Measurements from ENCODE around the gene MYT1. TPM values are rescaled to one million over a fixed set of nuclear protein-coding genes. Genes with fewer than 3 reads are reported as not detected.

The MYT1 gene
- polyA plus RNA-seq, 1 donor from 2014 or later = 35.8 TPM

GRCh38 chr20:64166721-64167615 lies 2.7 kb downstream of the MYT1 start:
- Histone ChIP-seq H2AFZ (ENCODE audit: low read depth, low read length) (no peak overlapping the region), H3K9me2 (ENCODE audit: insufficient read depth, low read length) (no peaks in the 10 kb centered on the region), H3K4me3 (ENCODE audit: low read length) (peak overlapping the region; percentile 81), H3K9me3 (ENCODE audit: low read length) (no peaks in the 10 kb centered on the region), H3K27ac (ENCODE audit: low read length) (peak overlapping the region; percentile 99), H3K79me2 (replicated peaks; ENCODE audit: insufficient read depth, low read length) (peaks cover 86% of the 10 kb centered on the region), H3K4me2 (ENCODE audit: low read length) (peak overlapping the region; percentile 97), H3K9ac (ENCODE audit: low read length) (peak overlapping the region; percentile 95), H3K36me3 (ENCODE audit: insufficient read depth, low read length) (no peaks in the 10 kb centered on the region), H4K20me1 (ENCODE audit: insufficient read depth) (no peaks in the 10 kb centered on the region), H3K27me3 (ENCODE audit: insufficient read depth, low read depth, low read length) (no peaks in the 10 kb centered on the region), H3F3A (ENCODE audit: insufficient read depth, low read length, poor library complexity, severe bottlenecking) (peaks cover 6% of the 10 kb centered on the region)
- TF ChIP-seq TAF1 (IDR thresholded peaks at IDR 0.05; ENCODE audit: low read depth) = no peak
- no peak for TF ChIP-seq CTCF (IDR thresholded peaks at IDR 0.05; ENCODE audit: poor library complexity, severe bottlenecking)
- TF ChIP-seq POLR2AphosphoS5 (IDR thresholded peaks at IDR 0.05) = no peak
- TF ChIP-seq SMC3 (conservative IDR thresholded peaks at IDR 0.05; ENCODE audit: poor library complexity) = no peak
- no peak for TF ChIP-seq RAD21 (conservative IDR thresholded peaks at IDR 0.05)
- TF ChIP-seq EZH2 (IDR thresholded peaks at IDR 0.05; ENCODE audit: borderline replicate concordance, insufficient read depth, low read length, poor library complexity, severe bottlenecking) = no peak

GRCh38 chr20:64167676-64168075 lies 3.4 kb downstream of the MYT1 start:
- Histone ChIP-seq H3K36me3 (ENCODE audit: insufficient read depth, low read length) (no peaks in the 10 kb centered on the region), H3K9me2 (ENCODE audit: insufficient read depth, low read length) (no peaks in the 10 kb centered on the region), H3K27me3 (ENCODE audit: insufficient read depth, low read depth, low read length) (no peaks in the 10 kb centered on the region), H3K4me3 (ENCODE audit: low read length) (peak overlapping the region; percentile 81), H3K9ac (ENCODE audit: low read length) (peak overlapping the region; percentile 95), H3F3A (ENCODE audit: insufficient read depth, low read length, poor library complexity, severe bottlenecking) (peaks cover 3% of the 10 kb centered on the region), H2AFZ (ENCODE audit: low read depth, low read length) (no peak overlapping the region), H3K27ac (ENCODE audit: low read length) (peak overlapping the region; percentile 99), H3K9me3 (ENCODE audit: low read length) (no peaks in the 10 kb centered on the region), H3K79me2 (replicated peaks; ENCODE audit: insufficient read depth, low read length) (peaks cover 84% of the 10 kb centered on the region), H3K4me2 (ENCODE audit: low read length) (peak overlapping the region; percentile 97), H4K20me1 (ENCODE audit: insufficient read depth) (no peaks in the 10 kb centered on the region)
- TF ChIP-seq POLR2AphosphoS5 (IDR thresholded peaks at IDR 0.05) (no peak), EZH2 (IDR thresholded peaks at IDR 0.05; ENCODE audit: borderline replicate concordance, insufficient read depth, low read length, poor library complexity, severe bottlenecking) (no peak), TAF1 (IDR thresholded peaks at IDR 0.05; ENCODE audit: low read depth) (no peak), CTCF (IDR thresholded peaks at IDR 0.05; ENCODE audit: poor library complexity, severe bottlenecking) (no peak), EP300 (conservative IDR thresholded peaks at IDR 0.05; ENCODE audit: poor library complexity, severe bottlenecking) (no peak), RAD21 (conservative IDR thresholded peaks at IDR 0.05) (no peak), SMC3 (conservative IDR thresholded peaks at IDR 0.05; ENCODE audit: poor library complexity) (no peak), MXI1 (conservative IDR thresholded peaks at IDR 0.05; ENCODE audit: poor library complexity, severe bottlenecking) (no peak), REST (IDR thresholded peaks at IDR 0.05; ENCODE audit: borderline replicate concordance) (no peak)

Measured in neural cell (in vitro differentiated cells).